ENCODE results near the gene ADAP1. TPM values are rescaled to one million over a fixed set of nuclear protein-coding genes. Genes with fewer than 3 reads are reported as not detected.

The ADAP1 gene
- total and polyA plus RNA-seq, 2 of the 13 experiments (the other 11 are each of a cell fraction or from before 2014, with no cell fraction given), result 10.5 to 24.6 TPM

DNA sequence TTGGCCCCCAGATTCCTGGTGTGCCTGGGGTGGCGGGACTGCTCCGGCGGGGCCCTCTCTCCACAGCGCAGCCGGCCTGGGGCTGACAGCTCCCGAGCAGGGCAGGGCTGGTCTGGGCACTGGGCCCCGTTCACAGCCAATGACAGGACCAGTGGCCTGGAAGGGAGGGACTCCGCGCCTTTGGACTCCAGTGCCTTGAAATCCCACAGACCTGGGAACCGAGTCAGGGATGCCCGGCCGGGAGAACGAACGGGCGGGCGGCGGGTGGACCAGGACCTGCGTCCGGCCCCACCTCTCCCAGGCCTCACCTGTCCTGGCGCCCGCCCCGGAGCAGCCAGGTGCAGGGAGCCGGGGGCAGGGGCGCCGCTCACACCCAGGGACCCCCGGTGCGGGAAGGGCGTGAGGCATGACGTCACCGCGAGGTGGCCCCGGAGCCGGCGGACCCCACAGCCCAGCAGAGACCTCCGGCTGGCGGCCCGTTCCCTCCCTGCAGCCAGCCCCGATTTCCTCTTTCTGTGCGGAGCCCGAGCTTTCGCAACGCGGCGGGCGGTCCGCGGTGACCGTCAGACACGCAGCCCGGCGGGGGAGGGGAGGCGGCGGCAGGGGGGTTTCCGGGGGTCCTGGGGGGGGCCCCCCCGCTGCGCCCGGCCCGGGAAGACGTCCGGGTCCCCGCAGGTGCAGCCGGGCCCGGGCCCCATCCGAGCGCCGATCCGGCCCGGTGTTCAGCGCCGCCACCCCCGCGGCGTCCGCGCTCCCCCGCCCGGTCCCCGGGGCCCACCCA is 743 bp downstream of the ADAP1 start (continued):
- TF ChIP-seq, protein P1, sequence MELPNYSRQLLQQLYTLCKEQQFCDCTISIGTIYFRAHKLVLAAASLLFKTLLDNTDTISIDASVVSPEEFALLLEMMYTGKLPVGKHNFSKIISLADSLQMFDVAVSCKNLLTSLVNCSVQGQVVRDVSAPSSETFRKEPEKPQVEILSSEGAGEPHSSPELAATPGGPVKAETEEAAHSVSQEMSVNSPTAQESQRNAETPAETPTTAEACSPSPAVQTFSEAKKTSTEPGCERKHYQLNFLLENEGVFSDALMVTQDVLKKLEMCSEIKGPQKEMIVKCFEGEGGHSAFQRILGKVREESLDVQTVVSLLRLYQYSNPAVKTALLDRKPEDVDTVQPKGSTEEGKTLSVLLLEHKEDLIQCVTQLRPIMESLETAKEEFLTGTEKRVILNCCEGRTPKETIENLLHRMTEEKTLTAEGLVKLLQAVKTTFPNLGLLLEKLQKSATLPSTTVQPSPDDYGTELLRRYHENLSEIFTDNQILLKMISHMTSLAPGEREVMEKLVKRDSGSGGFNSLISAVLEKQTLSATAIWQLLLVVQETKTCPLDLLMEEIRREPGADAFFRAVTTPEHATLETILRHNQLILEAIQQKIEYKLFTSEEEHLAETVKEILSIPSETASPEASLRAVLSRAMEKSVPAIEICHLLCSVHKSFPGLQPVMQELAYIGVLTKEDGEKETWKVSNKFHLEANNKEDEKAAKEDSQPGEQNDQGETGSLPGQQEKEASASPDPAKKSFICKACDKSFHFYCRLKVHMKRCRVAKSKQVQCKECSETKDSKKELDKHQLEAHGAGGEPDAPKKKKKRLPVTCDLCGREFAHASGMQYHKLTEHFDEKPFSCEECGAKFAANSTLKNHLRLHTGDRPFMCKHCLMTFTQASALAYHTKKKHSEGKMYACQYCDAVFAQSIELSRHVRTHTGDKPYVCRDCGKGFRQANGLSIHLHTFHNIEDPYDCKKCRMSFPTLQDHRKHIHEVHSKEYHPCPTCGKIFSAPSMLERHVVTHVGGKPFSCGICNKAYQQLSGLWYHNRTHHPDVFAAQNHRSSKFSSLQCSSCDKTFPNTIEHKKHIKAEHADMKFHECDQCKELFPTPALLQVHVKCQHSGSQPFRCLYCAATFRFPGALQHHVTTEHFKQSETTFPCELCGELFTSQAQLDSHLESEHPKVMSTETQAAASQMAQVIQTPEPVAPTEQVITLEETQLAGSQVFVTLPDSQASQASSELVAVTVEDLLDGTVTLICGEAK (IDR thresholded peaks at IDR 0.05), result no peak
- TF ChIP-seq, protein P1 (CRISPR knock-in tag; IDR thresholded peaks at IDR 0.05), result no peak
- TF ChIP-seq, protein P2, sequence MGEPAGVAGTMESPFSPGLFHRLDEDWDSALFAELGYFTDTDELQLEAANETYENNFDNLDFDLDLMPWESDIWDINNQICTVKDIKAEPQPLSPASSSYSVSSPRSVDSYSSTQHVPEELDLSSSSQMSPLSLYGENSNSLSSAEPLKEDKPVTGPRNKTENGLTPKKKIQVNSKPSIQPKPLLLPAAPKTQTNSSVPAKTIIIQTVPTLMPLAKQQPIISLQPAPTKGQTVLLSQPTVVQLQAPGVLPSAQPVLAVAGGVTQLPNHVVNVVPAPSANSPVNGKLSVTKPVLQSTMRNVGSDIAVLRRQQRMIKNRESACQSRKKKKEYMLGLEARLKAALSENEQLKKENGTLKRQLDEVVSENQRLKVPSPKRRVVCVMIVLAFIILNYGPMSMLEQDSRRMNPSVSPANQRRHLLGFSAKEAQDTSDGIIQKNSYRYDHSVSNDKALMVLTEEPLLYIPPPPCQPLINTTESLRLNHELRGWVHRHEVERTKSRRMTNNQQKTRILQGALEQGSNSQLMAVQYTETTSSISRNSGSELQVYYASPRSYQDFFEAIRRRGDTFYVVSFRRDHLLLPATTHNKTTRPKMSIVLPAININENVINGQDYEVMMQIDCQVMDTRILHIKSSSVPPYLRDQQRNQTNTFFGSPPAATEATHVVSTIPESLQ (CRISPR knock-in tag; conservative IDR thresholded peaks at IDR 0.05), result no peak
- no peak for TF ChIP-seq ZNF264 (CRISPR knock-in tag; IDR thresholded peaks at IDR 0.05)
- no peak for TF ChIP-seq TMF1 (CRISPR knock-in tag; IDR thresholded peaks at IDR 0.05; ENCODE audit: low read depth)
- no peak for TF ChIP-seq ZBTB1 (CRISPR knock-in tag; IDR thresholded peaks at IDR 0.05; ENCODE audit: borderline replicate concordance)
- TF ChIP-seq, protein P3, sequence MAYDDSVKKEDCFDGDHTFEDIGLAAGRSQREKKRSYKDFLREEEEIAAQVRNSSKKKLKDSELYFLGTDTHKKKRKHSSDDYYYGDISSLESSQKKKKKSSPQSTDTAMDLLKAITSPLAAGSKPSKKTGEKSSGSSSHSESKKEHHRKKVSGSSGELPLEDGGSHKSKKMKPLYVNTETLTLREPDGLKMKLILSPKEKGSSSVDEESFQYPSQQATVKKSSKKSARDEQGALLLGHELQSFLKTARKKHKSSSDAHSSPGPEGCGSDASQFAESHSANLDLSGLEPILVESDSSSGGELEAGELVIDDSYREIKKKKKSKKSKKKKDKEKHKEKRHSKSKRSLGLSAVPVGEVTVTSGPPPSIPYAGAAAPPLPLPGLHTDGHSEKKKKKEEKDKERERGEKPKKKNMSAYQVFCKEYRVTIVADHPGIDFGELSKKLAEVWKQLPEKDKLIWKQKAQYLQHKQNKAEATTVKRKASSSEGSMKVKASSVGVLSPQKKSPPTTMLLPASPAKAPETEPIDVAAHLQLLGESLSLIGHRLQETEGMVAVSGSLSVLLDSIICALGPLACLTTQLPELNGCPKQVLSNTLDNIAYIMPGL (CRISPR knock-in tag; IDR thresholded peaks at IDR 0.05; ENCODE audit: borderline replicate concordance in 1 of 2, low read depth in 1 of 2), result no peak; a peak in 1 of 4 replicates
- no peak for TF ChIP-seq SNRNP70 (IDR thresholded peaks at IDR 0.05; ENCODE audit: low read depth, low read length)
- no peak for TF ChIP-seq FOXP1 (IDR thresholded peaks at IDR 0.05)
- TF ChIP-seq FOXP1 (CRISPR knock-in tag; IDR thresholded peaks at IDR 0.05), result no peak
- TF ChIP-seq, protein P4, sequence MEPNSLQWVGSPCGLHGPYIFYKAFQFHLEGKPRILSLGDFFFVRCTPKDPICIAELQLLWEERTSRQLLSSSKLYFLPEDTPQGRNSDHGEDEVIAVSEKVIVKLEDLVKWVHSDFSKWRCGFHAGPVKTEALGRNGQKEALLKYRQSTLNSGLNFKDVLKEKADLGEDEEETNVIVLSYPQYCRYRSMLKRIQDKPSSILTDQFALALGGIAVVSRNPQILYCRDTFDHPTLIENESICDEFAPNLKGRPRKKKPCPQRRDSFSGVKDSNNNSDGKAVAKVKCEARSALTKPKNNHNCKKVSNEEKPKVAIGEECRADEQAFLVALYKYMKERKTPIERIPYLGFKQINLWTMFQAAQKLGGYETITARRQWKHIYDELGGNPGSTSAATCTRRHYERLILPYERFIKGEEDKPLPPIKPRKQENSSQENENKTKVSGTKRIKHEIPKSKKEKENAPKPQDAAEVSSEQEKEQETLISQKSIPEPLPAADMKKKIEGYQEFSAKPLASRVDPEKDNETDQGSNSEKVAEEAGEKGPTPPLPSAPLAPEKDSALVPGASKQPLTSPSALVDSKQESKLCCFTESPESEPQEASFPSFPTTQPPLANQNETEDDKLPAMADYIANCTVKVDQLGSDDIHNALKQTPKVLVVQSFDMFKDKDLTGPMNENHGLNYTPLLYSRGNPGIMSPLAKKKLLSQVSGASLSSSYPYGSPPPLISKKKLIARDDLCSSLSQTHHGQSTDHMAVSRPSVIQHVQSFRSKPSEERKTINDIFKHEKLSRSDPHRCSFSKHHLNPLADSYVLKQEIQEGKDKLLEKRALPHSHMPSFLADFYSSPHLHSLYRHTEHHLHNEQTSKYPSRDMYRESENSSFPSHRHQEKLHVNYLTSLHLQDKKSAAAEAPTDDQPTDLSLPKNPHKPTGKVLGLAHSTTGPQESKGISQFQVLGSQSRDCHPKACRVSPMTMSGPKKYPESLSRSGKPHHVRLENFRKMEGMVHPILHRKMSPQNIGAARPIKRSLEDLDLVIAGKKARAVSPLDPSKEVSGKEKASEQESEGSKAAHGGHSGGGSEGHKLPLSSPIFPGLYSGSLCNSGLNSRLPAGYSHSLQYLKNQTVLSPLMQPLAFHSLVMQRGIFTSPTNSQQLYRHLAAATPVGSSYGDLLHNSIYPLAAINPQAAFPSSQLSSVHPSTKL (CRISPR knock-in tag; IDR thresholded peaks at IDR 0.05), result no peak
- no peak for TF ChIP-seq ZNF614 (CRISPR knock-in tag; IDR thresholded peaks at IDR 0.05; ENCODE audit: borderline replicate concordance)
